ENCODE data around the gene SBNO1.
"Not testable (repeated sequence)": the region's sequence is repeated elsewhere in the genome, so short reads cannot be mapped to it uniquely, and the experiment has no call there.

SBNO1 gene

DNA sequence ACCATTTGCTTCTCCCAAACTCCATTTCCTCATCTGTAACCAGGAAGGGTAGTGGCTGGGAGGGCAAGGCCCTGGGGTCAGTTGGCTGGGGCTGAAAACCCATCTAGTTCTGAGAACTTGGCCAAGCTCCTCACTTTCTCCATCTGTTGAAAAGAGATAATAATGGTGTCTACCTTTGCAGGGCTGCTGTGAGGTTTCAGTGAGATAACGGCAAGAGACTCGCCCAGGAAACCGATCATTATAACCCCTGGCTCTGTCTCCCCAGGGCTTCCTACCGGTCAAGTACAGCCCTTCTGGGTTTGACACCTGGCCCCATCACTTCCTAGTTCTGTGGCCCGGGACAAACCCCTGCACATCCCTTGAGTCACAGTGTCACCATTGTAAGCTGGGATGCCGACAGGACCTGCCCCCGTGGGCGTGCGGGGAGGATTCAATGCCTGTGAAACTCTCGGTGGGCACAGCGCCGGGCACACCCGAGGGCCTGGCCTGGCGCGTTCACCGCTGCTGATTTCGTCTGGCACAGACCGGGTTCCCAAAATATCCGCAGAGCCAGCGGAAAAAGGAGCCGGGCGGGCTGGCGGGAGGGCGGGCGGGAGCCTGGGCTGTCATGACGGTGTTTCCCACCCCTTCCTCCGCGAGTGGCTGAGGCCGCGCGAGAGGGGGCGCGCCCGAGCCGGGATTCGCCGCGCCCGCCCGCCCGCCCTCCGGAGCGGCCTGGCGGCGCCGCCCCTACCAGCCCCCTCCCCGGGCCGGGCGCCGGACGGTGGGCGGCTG lies 23.7 kb upstream of the SBNO1 start:
- DNase-seq = peak; percentile 83

DNA sequence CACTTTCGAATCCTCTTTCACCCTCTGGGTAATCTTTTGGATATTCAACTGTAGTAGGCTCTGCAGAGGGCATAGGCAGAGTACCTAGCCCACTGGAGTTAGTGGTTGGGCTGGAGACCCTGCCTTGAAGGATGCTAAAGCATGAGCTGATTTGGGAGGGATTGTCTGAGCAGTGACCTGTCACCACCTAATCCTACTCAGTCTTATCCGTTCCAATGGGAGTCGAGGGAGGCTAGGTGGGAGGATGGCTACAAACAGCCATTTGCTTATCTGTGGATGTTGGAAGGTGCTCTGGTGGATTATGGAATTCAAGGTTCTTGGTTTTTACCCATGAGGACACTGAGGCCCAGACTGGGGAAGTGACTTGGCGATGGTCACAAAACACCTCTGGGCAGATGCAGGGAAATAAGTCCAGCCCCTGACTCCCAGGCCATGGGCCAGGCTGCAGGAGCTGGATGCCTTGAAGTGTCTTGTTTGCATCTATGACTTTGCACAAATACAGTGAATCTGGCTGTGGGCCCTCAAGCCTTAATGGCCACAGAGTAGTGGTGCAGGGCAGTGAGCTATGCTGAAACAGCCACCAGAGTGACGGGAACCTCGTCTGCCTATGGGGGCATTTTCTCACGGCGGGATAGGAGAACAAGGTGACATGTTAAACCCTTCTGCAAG lies 23.0 kb upstream of the SBNO1 start:
- DNase-seq = no peak

DNA sequence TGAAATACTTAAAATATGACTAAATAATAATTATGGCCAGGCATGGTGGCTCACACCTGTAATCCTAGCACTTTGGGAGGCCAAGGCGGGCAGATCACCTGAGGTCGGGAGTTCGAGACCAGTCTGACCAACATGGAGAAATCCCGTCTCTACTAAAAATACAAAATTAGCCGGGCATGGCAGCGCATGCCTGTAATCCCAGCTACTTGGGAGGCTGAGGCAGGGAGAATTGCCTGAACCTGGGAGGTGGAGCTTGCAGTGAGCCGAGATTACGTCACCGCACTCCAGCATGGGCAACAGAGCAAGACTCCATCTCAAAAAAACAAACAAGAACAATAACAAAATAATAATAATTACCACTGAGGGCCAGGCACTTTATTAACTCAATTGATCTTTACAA lies 20.9 kb upstream of the SBNO1 start:
- not testable (repeated sequence) for DNase-seq

DNA sequence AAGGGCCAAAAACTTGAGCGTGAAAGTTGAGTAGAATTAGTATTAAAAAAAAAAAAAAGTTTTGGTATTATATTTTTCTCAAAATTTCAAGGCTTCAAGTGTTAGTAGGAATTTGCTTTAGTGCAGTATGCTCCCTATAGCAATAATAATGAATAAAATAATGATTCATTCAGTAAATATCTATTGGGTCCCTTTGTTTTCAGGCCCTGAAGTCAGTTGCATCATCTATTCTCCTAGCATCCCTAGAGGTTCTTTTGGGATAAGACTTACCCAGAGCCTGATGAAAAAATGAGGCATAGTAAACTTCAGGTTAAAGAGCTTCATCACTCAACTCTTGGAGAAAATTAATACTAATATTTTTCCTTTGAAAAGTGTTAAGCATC lies 20.3 kb upstream of the SBNO1 start:
- DNase-seq = no peak

DNA sequence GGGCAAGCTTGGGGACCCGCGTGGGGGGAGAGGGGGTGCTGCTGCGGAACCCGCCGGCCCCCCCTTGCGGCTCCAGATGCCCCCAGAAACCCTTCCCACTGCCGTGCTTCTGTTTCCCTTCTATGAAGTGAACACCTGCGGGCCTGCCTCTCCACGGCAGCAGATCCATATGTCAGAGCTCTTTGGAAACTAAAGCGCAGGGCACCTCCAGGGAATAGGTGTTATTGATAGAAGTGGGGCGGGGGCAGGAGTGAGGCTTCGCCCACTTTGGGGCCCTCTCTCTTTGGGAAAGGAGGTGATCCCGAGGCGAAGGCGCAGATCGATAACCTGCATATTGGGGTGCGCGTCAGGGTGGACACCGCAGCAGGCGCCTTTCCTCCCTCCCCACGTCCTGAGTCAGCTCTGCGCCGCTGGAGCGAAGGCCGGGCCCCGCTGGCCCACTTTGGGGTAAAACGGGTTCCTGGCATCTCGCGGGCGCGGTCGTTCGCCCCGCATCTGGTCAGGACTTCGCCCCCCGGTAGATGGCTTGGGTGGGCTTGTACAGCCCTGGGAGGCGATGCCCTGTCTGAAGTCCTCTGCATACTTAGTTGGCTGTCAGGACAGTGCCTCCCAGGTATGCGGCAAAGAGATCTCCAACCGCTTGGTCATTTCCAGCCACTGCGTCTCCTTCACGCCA lies 19.8 kb upstream of the SBNO1 start:
- peak; percentile 41 for DNase-seq

DNA sequence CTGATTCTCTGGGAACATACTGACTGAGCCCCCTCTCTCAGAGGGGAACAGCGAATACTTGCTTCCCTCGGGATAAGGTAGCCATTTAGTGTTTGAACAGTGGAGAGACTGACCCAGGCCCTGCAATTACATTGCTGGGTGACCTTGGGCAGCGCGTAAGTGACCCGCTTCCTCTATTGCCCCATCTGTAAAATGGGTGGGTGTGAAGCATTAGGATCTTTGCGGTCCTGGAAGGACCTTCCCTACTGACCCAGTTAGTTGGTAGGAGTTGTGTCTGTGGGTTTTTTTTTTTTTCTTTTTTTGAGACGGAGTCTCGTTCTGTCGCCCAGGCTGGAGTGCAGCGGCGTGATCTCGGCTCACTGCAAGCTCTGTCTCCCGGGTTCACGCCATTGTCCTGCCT lies 18.0 kb upstream of the SBNO1 start:
- no peak for DNase-seq

DNA sequence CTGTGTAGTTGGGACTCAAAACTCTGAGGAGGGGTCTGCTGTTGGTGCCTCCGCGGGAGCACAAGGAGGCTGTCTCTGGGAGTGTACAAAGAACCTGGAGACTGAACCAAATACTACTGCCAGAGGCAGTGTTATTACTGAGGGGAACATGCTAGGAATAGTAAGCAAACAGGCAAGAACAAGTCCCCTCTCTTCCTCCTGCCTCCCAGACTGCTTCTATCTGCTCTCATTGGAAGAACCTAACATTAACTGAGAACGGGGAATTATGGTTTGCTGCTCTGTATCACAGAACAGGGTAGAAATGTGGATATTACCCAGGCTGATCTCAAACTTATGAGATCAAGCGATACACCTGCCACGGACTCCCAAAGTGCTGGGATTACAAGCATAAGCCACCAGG lies 14.7 kb upstream of the SBNO1 start:
- DNase-seq = no peak

DNA sequence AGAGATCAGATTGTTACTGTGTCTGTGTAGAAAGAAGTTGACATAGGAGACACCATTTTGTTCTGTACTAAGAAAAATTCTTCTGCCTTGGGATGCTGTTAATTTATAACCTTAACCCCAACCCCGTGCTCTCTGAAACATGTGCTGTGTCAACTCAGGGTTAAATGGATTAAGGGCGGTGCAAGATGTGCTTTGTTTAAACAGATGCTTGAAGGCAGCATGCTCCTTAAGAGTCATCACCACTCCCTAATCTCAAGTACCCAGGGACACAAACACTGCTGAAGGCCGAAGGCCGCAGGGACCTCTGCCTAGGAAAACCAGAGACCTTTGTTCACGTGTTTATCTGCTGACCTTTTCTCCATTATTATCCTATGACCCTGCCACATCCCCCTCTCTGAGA lies 7.8 kb upstream of the SBNO1 start:
- not testable (repeated sequence) for DNase-seq

DNA sequence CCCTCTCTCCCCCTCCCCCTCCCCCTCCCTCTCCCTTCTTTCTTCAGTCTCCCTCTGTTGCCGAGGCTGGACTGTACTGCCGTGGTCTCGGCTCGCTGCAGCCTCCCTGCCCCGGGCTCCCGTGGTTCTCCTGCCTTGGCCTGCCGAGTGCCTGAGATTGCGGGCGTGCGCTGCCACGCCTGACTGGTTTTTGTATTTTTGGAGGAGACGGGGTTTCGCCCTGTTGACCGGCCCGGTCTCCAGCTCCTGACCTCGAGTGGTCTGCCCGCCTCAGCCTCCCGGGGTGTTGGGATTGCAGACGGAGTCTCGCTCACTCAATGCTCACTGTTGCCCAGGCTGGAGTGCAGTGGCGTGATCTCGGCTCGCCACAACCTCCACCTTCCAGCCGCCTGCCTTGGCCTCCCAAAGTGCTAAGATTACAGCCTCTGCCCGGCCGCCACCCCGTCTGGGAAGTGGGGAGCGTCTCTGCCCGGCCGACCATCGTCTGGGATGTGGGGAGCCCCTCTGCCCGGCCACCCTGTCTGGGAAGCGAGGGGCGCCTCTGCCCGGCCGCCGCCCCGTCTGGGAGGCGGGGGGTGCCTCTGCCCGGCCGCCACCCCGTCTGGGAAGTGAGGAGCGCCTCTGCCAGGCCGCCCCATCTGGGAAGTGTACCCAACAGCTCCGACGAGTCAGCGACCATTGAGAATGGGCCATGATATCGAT lies 7.2 kb upstream of the SBNO1 start:
- not testable (repeated sequence) for DNase-seq

DNA sequence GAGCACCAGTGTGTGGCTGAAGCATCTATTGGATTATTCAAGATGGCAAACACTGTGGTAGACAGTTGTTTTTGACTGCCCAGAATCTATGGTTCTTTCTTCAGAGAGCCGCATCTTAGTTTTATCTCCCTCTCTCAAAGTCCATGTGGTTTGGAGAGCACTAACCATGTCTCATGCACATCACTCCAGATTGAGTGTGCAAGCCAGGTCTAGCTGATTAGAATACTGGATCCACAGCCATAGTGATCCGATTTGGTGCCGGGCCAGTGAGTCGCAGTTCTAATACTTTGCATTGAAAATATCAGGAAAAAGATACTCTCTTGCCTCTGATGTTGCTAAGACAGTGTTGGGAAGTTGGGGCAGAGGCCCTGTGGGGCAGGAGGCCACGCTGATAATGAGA lies 4.6 kb upstream of the SBNO1 start:
- DNase-seq = no peak

DNA sequence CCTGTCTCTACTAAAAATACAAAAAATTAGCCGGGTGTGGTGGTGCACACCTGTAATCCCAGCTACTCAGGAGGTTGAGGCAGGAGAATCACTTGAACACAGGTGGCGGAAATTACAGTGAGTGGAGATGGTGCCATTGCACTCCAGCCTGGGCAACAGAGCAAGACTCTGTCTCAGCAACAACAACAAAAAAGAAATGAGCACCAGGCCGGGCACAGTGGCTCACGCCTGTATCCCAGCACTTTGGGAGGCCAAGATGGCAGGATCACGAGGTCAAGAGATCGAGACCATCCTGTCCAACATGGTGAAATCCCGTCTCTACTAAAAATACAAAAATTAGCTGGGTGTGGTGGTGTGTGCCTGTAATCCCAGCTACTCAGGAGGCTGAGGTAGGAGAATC lies 3.8 kb upstream of the SBNO1 start:
- not testable (repeated sequence) for DNase-seq

DNA sequence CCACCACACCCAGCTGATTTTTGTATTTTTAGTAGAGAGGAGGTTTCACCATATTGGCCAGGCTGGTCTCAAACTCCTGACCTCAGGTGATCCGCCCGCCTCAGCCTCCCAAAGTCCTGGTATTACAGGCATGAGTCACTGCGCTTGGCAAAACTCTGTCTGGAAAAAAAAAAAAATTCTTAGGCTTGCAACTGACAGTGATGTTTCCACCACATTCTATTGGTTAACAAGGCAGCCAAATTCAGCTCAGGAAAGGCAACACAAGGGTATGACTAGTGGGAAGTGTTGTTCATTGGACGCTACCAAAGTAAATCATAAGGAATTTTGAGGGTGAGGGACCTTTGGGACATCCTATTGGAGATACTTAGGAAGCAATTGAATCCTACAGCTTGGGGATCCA lies 2.9 kb upstream of the SBNO1 start:
- DNase-seq = no peak

DNA sequence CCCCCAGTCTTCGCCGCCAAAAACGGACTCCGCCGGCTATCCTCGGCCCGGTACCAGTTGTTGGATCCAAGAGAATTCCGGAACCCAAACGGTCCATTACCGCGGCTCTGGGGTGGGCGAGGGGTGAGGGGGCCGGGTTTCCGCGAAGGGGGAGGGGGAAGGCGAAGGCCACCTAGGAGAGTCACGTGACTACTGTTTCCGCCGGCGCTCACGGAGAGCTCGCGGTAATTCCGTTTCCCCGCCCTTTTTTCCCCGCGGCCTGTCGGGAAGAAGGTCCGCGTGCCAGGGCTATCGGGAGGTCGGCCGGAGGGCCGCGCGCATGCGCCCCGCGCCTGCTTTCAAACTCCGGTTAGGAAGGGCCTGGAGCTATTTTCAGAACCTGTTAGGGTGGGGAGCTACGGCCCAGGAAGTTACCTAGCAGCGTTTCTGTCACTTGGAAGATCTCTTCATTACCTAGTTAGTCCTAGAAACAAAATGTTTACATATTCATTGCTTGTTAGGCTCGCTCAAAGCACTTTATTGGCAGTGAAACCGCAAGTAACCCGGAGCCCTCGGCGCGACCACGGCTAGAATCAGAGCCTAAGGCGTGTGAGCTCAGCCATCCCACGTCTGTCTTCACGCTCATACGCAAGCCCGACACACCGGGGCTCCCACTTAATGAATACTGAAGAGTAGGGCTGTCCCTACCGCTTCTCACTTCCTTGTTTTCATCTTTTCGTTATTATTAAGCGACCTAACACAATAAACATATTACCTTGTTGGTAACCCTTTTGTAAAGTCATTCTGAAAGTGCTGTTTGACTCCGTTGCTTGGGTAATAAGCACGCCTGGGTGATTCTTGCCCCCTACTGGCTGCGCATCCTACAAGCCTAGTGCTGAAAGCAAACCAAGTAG lies 624 bp upstream of the SBNO1 start:
- DNase-seq = peak; percentile 98

DNA sequence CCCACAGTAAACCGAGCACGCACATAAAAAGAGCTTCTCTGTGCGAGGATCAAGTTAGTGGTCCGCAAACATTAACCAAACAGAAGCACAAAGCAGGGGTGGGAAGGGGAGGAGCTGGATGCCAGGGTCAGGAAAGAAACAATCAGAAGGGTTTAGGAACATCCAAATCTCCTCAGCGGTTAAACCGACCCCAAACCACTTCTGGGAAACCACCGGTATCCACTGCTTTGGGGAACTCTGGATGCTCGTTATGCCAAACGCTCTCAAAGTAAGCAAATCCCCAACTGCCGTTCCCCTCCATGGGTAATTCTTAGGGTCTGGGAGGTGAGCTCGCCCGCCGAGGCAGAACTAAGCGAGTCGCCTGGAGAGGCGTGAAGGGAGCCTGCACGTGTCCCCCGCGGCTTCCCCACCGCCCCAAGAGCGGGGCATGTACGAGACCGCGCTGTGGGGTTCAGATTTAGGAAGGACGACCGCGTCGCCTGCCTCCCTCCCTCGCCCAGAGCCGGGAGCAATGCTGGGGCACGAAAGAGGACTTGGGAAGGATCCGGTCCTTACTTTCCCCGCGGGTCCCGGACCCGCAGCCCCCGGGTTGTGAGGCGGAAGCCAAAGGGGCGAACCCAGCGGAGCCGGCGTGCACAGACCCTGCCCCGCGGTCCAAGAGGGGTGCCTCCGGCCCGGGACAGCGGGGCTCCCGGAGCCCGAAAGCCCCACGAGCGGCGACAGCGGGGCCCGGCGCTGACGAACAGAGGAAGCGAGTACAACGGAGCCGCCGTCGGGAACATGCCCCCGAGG lies 711 bp downstream of the SBNO1 start:
- peak; percentile 53 for DNase-seq

DNA sequence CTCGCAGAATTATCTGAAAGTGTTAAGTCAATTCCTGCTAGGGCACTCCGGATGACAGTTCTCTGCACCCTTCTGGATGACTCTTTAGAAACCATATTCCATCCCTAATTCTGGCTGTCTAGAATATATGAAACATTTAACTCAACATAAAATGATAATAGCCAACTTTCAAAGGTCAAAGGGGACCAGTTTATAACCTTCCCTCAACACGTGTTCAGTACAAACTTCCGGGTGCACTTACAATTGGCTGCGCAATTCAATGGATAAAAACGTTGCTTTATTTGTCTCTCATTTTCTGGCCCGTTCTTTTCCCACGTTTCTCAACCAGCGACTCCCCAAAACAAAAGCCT lies 1.3 kb downstream of the SBNO1 start:
- DNase-seq = no peak

DNA sequence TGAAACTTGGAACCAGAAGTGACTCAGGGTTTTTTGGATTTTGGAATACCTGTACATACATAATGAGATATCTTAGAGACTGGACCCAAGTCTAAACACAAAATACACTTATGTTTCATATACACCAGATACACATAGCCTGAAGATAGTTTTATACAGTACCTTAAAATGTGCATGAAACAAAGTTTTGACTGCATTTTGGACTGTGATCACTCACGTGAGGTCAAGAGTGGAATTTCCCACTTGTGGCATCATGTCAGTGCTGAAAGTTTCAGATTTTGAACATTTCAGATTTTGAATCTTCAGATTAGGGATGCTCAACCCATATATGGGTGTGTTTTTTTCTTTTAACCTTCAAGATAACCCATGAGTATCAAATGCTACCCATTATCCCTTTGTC lies 6.6 kb downstream of the SBNO1 start:
- no peak for DNase-seq

DNA sequence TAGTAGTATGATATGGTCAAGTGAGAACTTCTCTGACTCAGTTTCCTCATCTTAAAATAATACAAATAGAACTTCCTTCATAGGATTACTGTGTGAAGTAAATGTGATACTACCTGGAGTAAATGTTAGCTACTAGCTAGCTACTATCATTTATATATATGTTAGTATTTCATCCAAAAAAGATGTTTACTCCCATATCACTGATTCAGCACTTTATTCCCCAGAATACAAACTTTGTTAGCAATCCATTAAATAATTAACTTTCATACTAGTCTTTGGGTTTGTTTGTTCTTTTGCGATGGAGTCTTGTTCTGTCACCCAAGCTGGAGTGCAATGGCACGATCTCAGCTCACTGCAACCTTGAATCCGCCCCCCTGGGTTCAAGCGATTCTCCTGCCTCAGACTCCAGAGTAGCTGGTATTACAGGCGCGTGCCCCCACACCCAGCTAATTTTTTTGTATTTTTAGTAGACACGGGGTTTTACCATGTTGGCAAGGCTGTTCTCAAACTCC lies 8.4 kb downstream of the SBNO1 start:
- no peak for DNase-seq

DNA sequence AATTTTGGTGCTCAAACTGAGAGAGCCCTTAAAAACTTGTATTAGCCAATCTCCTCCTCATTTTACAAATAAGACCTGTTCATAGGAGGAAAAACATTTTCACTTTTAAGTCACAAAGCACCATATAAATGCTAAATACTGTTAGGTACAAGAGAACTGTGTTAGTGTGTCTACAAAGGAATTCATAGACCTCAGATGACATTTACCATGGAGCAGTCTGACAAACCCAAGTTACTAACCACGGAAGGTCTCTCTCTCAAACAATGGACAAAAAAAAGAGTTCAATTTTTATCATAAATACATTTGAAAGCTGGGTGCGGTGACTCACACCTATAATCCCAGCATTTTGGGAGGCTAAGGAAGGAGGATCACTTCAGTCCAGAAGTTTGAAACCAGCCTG lies 10.0 kb downstream of the SBNO1 start:
- DNase-seq = no peak

DNA sequence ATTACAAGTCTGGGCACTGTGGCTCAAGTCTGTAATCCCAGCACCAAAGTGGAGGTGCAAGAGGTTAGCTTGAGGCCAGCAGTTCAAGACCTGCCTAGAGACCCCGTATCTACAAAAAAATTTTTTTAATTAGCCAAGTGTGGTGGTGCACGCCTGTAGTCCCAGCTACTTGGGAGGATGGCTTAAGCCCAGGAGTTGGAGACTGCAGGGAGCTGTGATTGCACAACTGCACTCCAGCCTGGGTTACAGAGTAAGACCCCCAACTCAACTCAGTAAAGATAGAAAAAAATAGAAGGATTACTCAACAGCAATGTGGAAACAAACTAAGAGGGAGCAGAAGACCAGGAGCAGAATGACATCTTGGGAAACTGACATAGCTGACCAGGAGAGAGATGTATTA lies 13.3 kb downstream of the SBNO1 start:
- no peak for DNase-seq

DNA sequence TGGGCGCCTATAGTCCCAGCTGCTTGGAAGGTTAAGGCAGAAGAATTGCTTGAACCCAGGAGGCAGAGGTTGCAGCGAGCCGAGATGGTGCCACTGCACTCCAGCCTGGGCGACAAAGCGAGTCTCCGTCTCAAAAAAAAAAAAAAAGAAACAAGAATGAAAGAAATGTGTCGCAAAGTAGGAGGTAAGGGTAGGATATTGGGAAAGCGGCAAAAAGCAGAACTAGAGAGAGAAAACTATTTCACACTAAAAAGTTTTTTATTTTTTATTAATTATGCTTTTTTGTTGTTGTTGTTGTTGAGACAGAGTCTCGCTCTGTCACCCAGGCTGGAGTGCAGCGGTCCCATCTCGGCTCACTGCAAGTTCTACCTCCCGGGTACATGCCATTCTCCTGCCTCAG lies 17.7 kb downstream of the SBNO1 start:
- no peak for DNase-seq

DNA sequence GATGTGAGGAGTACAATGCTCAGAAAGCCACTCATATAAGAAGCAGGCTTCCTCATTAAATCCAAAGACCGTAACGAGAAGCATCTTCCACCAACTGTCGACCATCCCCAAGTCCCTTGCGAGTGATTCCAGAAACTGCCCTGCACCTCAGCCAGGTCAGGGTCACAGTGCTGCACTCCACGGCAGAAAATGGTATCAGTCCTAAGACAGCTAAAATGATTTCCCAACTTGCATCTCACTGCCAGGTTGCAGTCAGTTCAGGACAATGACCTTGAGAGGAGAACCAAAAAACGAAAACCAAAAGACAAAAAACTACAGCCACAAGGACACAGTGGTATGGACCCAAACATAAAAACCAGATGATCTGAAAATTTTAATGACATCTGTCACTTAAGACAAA lies 20.6 kb downstream of the SBNO1 start:
- no peak for DNase-seq

DNA sequence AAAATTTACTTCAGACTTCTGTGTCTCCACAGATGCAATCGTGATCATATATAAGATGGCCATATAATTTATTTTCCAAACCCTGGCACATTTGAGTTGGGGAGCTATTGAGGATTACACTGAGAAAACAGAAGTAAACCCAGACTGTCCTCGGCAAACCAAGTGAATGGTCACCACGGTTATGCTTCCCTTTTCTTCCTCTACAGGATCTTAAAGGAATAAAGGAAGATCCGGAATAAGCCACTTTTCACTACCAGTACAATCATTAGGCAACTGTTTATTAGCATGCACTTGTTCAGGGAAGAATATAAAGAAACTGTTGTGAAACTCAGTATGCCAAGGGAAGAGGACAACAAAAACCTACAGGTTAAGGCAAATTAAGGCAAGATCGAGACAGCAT lies 27.6 kb downstream of the SBNO1 start:
- DNase-seq = no peak
